GM18873 (cell line): Measurements from ENCODE around the gene RNF141.

Experiments
- ATAC-seq: cut with Tn5 transposase; IDR thresholded peaks from one replicate; pipeline ENCODE4 v1.9.1; 2021; ENCODE audit warnings: mild to moderate bottlenecking, moderate library complexity, moderate number of reproducible peaks; ENCODE audit not compliant: unreplicated experiment, low FRiP score

RNF141 gene

DNA sequence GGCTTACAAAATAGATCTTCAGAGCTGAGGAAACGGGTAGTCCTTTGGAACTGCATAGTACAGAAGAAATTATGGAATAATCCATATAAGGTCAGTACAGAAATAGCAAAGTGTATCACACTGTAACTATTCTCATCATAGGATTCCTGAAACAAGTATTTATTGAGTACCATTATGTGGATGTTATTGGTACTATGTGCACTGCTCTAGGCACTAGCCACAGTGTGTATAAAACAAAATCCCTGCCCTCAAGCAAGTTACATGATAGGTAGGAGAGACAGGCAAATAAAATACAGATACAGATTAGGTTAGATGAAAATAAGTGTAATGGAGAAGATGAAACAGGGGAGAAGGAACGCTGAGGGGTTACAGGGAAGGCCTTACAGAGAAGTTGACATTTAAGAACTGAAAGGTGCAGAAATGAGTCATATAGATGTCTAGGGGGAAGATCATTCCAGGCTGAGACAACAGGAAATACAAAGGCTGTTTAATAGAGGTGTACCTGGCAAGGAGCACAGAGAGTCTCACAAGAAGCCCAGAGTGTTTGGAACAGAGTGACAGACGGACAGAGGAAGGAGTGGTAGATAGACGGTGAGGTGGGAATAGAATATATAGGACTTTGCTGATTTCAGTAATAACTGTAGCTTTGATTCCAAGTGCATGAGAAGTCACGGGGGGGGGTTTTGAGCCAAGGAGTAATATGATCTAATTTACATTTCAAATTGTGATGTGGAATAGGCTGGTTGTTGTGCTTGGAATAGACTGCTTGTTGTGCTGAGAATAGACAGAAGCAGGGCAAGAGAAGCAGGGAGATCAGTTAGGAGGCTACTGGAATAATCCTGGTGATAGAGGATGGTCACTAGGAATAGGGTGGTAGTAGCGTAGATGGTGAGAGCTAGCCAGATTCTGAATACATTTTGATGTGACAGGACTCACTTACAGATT lies 13.7 kb downstream of the RNF141 start:
- ATAC-seq, result no peak

DNA sequence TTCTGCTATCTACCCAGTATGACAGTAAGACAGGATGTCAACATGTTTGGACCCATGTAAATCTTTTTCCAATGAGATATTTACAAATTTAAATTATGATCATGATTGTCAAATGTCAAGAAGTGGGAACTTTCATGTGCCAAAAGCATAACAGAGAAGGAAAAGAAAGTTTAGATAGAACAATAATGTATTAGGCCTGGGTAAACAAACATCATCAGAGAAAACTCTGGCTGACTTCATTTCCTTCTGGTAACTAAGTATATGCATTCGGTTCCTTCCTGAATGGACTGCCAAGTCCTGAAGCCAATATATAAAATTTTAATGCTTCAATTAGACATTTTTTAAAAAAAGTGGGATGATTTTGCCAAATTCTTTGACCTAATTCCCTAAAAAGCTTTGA lies 16.5 kb downstream of the RNF141 start:
- ATAC-seq, result no peak

GRCh38 chr11:10522921-10523320 lies 18.1 kb downstream of the RNF141 start:
- ATAC-seq, result no peak

- ATAC-seq, result no peak
Observed at GRCh38 chr11:10522276-10522675, 18.7 kb downstream of the RNF141 start.

DNA sequence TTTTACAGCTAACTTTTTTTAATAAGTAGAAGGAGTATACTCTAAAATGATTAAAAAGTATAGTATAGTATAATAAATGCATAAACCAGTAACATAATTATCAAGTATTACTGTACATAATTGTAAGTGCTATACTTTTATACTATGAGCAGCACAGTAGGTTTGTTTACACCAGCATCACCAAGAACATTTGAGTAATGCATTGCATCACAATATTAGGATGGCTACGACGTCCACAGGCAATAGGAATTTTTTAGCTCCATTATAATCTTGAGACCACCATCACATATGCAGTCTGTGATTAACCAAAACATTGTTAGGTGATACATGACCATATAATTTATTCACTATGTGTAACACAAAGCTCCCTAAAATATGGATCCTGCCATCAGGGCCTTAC lies 20.4 kb downstream of the RNF141 start:
- no peak for ATAC-seq

- no peak for ATAC-seq
Observed at GRCh38 chr11:10519630-10520029, 21.4 kb downstream of the RNF141 start.

DNA sequence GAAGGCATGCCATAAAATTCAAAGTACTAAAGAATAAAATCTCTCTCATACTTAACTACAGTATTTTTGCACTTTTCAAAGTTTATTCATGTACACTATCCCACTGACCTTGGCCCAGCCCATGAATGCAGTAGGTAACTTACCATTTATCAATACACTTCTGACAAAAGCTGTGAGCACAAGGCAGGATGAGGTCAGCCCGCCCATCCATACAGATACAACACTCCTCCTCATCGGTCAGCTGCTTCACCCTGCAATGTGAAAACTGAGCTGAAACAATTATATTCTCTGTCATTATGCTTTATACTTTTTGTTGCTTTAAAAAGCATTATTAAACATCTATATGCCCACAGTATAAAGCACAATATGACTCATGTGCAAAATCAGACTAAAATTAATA lies 22.1 kb downstream of the RNF141 start:
- ATAC-seq, result no peak

GRCh38 chr11:10518123-10518522 lies 22.9 kb downstream of the RNF141 start:
- ATAC-seq, result no peak

GRCh38 chr11:10515418-10515817 lies 25.6 kb downstream of the RNF141 start:
- no peak for ATAC-seq

GRCh38 chr11:10514709-10515108 lies 26.3 kb downstream of the RNF141 start:
- ATAC-seq, result no peak

- no peak for ATAC-seq
Observed at GRCh38 chr11:10514202-10514601, 26.8 kb downstream of the RNF141 start.

GRCh38 chr11:10511181-10511621 lies 29.8 kb downstream of the RNF141 start:
- ATAC-seq, result no peak

- no peak for ATAC-seq
Observed at GRCh38 chr11:10506008-10506370, 35.0 kb downstream of the RNF141 start.

DNA sequence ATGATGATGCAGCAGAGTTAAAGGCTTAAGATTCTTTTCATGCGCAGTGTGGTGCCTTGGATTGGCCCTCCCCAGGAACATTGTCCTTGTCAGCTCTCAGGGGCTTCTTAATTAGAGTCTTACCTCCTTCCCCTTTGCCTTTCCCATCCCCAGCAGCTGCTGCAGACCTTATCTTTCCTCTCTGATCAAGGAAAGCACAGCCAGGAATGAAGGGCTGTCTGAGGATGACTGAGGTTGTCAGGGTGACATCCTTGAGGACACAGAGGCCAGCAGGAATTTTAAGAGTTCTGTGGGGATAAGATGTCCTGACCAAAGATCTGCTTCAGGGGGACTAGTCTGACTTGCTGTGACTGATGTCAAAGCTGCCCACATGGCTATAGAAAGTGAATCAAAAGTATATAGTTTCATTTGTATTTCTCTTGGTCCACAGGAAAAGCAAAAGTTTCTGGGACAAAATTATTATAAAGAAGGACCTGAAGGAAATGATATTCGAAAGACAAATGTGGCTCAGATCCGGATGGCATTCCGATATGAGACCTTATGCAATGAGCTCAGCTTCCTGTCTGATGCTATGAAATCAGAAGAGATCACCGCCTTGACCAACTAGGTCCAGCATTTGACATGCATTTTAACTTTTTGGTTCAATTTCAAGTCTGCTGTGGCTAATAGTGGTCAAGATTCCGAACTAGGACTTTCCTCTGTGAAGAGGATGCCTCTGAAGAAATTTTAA lies 35.5 kb downstream of the RNF141 start:
- ATAC-seq, result no peak

- no peak for ATAC-seq
Observed at GRCh38 chr11:10504490-10504889, 36.5 kb downstream of the RNF141 start.

DNA sequence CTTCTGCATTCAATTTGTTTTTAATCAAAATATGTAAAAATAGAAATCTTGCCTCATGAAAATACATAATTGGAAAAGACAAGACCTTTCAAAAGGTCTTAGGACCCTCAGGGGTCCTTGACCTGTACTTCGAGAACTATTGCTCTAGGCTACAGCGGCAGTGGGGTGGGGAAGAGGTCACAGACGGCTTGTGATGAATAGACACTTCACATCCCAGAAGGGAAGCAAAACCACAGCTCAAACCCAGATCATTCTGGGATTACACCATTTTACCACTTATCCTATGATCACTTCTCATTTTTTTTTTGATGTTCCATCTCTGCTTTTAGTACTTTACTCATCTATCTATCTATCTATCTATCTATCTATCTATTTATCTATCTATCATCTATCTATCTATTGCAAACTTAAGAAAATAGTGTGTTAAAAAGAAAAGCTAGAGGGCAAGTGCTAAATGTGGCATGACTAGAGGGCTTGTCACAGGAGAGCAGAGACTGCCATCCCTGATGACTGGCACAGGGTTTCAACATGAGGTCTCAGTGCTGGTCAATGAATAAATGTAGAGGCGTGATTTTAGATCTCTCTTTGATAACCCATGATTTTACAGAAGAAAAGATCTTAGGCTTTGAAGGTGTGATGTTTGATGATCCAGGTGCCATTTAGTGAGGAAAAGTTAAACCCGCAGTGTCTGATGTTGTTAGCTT lies 37.1 kb downstream of the RNF141 start:
- ATAC-seq, result no peak

GRCh38 chr11:10503221-10503620 lies 37.8 kb downstream of the RNF141 start:
- ATAC-seq, result no peak

DNA sequence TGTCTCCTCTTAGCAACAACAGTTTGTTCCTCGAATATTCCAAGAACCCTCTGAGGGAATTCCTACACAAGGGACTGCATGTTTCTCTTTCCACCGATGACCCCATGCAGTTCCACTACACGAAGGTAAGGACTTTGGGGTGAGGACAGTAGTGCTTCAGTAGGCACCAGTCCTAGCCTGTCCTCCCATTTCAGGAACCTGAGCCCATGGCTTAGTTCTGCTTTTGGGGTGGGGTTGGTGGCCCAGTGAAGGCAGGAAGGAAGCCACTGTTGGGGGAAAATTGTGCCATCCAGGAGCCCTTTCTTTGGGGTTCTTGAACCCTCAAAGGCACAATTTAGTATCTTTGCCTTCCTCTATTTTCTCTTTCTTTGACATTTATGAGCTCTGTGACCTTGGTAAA lies 38.2 kb downstream of the RNF141 start:
- no peak for ATAC-seq

DNA sequence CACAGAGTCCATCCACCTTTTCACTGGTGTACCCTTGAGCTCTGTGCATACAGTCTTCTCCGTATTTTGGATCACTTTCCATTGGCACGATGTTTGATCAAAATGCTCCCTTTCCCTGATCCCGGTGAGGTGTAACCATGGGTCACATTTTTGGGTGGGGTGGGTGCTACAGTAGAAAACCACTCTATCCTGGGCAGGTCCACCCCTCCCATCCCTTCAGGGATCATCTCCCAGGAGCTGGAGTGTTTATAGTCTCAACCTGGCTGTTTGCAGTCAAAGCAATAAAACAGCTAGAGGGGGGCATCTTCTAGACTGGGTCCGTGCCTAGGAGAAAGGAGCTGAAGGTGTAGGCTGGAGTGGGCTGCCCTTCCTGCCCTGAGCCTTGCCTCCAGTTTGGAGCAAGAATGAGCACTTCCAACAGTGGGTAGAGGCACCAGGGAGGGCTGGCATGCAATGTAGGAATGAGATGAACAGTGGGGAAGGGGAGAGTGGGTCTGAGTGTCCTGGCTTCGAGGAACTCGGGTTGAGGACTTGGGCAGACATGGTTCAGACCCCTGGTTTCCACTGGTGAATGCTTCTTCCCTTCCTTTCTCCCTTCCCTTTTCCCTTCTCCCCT lies 38.8 kb downstream of the RNF141 start:
- ATAC-seq, result no peak

GRCh38 chr11:10500757-10501684 lies 40.0 kb downstream of the RNF141 start:
- no peak for ATAC-seq
